Measurements from ENCODE around the gene NARF. TPM values are rescaled to one million over a fixed set of nuclear protein-coding genes. Genes with fewer than 3 reads are reported as not detected.

The NARF gene
- total and polyA plus RNA-seq, 2 of the 8 experiments (the other 6 are each of a cell fraction or from before 2014, with no cell fraction given) = 97.4 to 131 TPM

DNA sequence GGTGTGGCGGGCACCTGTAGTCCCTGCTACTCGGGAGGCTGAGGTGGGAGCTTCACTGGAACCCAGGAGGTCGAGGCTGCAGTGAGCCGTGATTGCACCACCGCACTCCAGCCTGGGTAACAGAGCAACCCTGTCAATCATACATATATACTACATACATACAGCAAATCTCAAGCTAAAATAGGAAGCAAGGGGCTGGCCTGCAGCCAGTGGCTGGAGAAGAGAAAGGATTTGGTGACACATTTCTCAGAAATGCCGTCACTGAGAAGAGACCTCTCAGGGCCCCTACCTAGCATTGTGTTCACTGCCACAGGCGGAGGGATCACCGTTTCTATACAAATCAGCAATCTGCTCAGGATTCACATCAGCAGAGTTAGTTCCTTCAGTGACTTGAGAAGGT lies 16.9 kb downstream of the NARF start (continued):
- TF ChIP-seq CHD7 (IDR thresholded peaks at IDR 0.05; ENCODE audit: insufficient replicate concordance, low read length) (no peak), BCL11A (IDR thresholded peaks at IDR 0.05; ENCODE audit: low read depth in 2 of 2, low read length in 2 of 2) (no peak), USF2 (IDR thresholded peaks at IDR 0.05; ENCODE audit: low read length) (no peak), SAP30 (IDR thresholded peaks at IDR 0.05; ENCODE audit: insufficient read depth, insufficient replicate concordance, low read length) (no peak), BACH1 (IDR thresholded peaks at IDR 0.05; ENCODE audit: low read length) (no peak), ZNF274 (IDR thresholded peaks at IDR 0.05; ENCODE audit: borderline replicate concordance, extremely low read depth, low read length) (no peak)
